HG03045 (cell line): ENCODE data around the gene MOB1A.
A peak's percentile ranks its signal among the peaks of the same experiment; 100 is the strongest.
"Not testable (repeated sequence)": the region's sequence is repeated elsewhere in the genome, so short reads cannot be mapped to it uniquely, and the experiment has no call there.

Experiments
- ATAC-seq: cut with Tn5 transposase; IDR thresholded peaks from one replicate; pipeline ENCODE4 v1.9.1; 2021; ENCODE audit warnings: mild to moderate bottlenecking, moderate library complexity; ENCODE audit not compliant: unreplicated experiment

Gene MOB1A

DNA sequence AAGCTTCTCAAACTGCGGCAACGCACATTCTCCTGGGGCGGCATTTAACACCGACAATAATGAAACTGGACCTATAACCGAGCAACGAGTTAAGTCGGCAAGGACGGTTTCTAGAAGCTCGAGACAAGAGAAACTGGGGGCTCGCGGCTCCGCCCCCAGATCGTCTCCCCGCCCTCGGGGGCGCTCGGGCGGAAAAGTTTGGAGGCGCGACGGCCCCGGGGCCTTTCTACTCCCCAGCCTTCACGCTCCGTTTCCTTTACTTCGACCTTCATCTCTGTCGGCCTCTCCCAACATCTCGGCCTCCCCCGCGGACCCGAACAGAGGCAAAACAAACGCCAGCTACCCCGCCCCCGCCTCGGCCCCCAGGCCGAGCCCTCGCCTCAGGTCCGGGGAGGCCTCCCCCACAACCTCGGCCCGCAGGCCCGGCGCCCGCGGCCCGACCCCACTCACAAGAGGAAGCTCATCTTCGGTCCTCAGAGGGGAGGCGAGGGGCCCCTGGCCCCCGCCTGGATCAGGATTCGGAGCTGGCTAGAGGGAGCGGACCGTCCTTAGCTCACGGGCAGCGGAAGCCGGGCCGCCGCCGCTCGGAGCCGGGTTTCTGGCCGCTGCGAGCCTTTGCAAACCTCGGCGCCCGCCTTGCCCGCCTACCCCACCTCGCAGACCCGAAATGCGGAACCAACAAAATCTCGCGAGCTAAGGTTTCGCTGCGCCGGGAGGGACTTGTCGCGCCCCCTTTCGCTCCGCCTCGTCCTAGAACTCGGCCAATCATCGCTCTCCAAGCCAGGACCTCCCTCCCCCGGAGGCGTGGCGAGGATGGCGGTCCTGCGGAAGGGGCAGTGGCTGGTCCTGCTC is at the start of gene MOB1A:
MOB1A (minus strand) TSS at position 669 of the 852 bp plus-strand sequence; CDS start at position 464, 205 bp downstream.
- ATAC-seq = peak; percentile 79

DNA sequence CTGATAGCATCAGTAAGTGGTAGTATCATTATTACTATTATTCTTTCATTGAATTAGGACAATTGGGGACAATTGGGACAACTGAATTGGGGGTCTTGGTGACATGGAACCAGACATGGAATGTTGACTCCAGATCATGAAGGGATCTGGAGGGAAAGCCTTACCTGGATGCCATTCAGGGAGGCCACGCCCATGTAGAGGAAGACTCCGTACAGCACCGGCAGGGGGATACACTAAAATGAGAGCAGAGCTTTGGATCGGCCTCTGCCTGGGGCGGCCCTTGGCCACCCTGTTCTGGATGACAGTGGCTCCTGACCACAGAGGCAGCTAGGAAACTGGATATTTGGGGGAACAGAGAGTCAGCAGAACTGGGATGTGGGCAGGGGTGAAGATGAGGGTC is 49.0 kb upstream of the MOB1A start:
- ATAC-seq = no peak

- ATAC-seq = no peak
Observed at GRCh38 chr2:74226648-74227213, 48.1 kb upstream of the MOB1A start.

- no peak for ATAC-seq
Observed at GRCh38 chr2:74225698-74226459, 47.2 kb upstream of the MOB1A start.

DNA sequence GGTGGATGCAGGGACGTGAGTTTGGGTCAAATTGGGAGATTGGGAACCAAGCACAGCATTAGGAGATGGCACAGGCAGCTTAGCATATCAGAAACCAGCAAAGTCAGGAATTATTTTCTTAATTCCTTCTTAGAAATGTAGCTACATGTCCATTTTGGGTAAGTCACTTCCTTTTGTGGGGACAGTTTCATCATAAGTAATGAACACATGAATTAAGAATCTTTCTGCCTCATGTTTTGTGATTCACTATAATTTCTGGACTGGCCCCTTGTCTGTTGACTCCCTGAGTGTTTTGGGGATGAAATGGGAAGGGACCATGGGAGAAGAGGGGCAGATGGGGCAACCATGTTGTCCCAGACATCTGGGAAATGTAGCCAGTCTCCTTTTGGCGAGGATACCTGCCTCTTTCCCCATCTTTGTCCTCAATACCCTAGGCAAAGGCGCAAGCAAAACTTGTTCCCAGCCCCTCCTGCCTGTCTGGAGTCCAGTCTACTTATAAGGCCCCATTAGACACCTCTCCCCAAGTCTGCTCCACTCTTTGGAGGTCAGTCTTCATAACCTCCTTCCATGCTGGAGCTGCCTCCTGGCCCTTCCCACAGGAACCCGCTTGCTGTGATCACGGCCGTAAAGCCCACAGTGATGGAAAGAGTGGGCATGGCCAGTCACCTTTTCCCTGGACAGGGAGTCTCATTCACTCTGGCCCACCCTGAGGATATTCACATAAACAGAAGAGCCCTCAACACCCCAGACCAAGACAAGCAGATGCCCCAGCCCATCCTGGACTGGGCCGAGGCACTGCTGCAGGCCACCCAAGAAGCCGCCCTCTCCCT is 45.5 kb upstream of the MOB1A start:
- no peak for ATAC-seq

DNA sequence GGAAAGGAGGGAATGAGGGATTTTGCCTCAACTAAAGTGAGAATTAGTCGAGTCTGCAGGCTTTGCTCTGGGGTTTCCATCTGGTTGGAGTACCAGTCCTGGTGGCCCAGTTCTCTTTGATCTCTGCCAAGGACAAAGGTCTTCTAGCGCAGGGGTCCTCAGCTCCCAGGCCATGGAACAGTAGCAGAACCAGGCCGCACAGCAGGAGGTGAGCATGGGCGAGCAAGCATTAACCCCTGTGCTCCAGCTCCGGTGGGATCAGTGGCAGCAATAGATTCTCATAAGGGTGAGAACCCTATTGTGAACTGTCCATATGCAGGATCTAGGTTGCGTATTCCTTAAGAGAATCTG is 43.6 kb upstream of the MOB1A start:
- ATAC-seq = no peak

DNA sequence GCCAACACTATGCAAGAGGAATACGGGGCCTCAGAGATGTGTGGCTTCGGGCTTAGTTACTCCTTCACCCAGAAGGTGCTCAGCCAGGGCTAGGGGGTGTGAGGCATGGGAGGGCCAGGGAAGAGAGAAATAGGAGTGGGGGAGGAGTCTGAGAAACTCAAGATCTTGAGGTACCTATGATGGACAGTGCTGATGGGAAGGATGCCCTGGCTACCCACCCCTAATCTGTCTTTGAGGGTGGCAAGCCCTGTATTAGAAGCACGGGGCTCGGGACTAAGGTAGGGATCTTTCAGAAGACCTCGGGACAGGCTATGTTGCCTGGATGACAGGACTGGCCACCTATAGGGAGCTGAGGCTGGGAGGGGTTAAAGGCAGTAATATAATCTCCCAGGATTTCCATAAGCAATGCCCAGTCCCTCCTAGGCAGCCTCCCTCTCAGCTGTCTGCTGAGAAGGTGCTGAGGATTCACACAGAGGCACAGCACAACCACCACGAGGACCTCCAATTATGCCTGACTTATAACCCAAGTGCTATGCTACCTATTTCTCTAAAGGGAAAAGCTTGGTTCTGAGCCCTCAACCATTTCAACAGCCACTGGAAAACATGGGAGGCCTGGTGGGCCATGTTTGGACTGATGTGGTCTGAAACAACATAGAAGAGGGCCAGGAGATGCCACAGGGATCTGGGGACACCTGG is 43.1 kb upstream of the MOB1A start:
- no peak for ATAC-seq

- no peak for ATAC-seq
Observed at GRCh38 chr2:74221091-74221490, 42.4 kb upstream of the MOB1A start.

DNA sequence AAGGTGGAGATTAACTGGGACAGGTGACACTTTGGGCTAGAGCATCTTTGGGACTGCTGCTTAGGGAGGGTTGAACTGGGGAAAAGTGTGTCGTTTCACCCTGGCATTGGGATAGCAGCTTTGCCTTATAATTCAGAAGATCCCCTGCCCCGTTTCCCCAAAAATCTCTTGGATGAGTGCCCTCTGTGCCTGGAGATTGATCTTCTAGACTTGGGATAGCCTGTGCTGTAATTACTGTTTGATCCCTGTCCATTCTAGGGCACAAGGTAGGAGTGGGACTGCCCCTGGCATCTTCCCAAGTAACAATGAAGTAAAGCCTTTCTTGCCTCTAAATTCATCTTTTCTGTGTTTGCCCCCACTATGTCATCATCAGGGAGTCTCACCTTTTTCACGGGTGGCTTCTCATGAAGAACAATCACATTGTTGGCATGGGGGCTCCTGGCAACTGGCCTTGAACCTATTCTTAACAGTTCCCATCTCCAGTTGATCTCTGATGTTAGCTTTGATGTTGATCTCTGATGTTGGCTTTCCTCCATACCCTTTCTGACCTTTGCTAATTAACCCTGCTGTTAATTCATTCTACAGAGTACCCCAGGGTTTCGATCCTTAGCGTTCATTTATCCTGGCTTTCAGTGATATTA is 41.3 kb upstream of the MOB1A start:
- no peak for ATAC-seq

GRCh38 chr2:74216642-74217041 is 38.0 kb upstream of the MOB1A start:
- no peak for ATAC-seq

- not testable (repeated sequence) for ATAC-seq
Observed at GRCh38 chr2:74215771-74216170, 37.1 kb upstream of the MOB1A start.

DNA sequence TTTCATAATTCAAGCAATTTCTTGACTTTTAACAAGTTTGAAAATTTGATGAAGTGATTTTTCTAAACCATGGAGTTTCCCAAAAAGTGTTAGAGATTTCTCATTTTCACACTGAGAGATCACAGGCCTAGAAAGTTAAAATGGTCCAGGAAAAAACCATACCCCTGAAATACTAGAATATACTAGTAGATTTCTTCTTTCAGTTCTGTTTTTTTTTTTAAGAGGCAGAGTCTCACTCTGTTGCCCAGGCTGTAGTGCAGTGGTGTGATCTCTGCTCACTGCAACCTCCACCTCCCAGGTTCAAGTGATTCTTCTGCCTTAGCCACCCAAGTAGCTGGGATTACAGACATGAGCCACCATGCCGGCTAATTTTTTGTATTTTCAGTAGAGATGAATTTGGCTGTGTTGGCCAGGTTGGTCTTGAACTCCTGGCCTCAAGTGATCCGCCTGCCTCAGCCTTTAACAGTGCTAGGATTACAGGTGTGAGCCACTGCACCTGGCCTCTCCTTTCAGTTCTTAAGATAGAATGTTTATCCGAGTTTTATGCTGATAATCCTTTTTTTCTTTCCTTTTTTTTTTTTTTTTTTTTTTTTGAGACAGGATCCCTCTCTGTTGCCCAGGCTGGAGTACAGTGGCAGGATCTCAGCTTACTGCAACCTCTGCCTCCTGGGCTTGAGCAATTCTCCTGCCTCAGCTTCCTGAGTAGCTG is 34.2 kb upstream of the MOB1A start:
- ATAC-seq = no peak

- ATAC-seq = peak; percentile 87
Observed at GRCh38 chr2:74206180-74206688, 27.6 kb upstream of the MOB1A start.

DNA sequence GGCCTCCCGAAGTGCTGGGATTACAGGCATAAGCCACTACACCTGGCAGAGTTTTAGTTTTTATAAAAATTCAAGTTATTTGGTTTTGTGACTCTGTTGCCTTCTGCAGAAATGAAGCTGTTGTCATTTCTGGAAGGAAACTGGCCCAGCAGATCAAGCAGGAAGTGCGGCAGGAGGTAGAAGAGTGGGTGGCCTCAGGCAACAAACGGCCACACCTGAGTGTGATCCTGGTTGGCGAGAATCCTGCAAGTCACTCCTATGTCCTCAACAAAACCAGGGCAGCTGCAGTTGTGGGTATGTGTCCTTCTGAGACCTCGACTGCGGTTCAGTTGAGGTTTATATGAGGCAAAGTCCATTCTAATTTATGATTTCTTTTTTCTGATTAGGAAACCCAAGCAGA is 26.9 kb upstream of the MOB1A start:
- no peak for ATAC-seq

DNA sequence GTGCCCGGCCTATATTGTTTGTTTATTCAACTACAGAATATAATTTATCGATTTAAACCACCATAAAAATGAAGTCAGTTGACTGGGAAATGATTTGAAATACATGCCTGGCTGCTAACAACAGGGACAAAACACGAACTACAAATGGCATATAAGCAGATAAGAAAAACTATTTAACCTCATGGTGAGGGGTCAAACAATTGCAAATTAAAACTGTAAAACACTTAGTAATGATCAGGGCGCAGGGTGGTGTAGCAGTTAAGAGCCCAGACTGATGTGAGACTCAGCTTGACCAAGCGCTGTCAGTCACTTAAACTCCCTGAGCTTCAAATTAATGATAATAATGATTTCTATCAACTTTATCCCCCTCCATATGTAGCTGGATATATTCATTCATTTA is 26.4 kb upstream of the MOB1A start:
- no peak for ATAC-seq

DNA sequence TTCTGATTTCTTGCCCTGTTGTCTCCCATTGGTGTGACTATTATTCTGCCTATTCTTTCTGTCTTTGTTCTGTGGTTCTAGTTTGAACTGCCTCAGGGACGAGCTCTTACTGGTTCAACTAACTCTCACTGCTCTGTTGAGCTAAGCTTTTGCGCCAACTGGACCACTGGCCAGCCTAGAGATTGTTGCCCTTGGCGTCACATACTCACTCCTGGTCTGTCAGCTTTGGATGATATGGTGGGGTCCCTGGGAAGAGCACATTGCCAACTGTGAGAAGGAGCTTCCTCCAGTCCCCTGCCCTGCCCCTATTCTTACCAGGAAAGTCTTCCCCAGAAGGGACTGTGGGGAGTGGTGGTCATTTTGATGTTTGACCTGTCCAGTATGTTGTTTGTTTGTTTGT is 25.8 kb upstream of the MOB1A start:
- ATAC-seq = no peak

GRCh38 chr2:74201596-74201995 is 22.9 kb upstream of the MOB1A start:
- ATAC-seq = no peak

- no peak for ATAC-seq
Observed at GRCh38 chr2:74201196-74201595, 22.5 kb upstream of the MOB1A start.

GRCh38 chr2:74199871-74200305 is 21.2 kb upstream of the MOB1A start:
- no peak for ATAC-seq
